ENCODE data around the gene SMPD2.

- TF ChIP-seq CTCF (IDR thresholded peaks at IDR 0.05; ENCODE audit: insufficient read depth, low read length, poor library complexity, severe bottlenecking), result no peak
- no peak for TF ChIP-seq EZH2phosphoT487 (conservative IDR thresholded peaks at IDR 0.05; ENCODE audit: low read length)
Measured at GRCh38 chr6:109456111-109456583, 15.6 kb downstream of the SMPD2 start.
